ENCODE measurements around the gene WASF1. TPM values are rescaled to one million over a fixed set of nuclear protein-coding genes. Genes with fewer than 3 reads are reported as not detected.

The WASF1 gene
- total RNA-seq, 4 donors from 2014 or later: 1.9 to 7.1 (median 5.9) TPM

DNA sequence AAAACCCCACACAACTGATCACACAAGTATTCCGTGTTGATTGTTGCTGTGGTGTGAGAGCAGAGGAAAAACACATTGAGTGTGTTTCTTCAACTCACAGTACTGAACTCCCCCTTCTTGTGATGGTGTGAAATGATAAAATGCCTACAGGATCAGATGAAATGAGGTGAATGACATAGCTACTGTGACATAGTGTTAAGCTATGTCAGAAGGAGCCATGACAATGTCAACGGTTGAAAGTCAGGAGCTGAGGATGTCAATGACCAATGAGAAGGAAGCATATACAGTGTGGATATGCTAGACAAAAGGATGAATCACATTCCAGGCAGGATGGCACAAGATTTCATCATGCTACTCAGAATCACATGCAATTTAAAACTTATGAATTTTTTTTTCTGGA is 38.8 kb downstream of the WASF1 start:
- Histone ChIP-seq H3K27ac (no peak overlapping the region), H3K9me3 (no peaks in the 10 kb centered on the region), H3K4me3 (no peak overlapping the region), H3K4me1 (no peaks in the 10 kb centered on the region), H3K36me3 (no peaks in the 10 kb centered on the region), H3K27me3 (no peaks in the 10 kb centered on the region)
- 75 to 88% methylated on average over 2 of the region's 2 CpGs for WGBS, 2 donors (ENCODE audit: low coverage in 1 of 2)
- intact Hi-C loops (cut with DNase I; ENCODE audit: low total_unique reads) (no loop called here), in situ Hi-C loops (cut with MboI; ENCODE audit: low pct_ligation_motif_present in 1 of 4, low pct_unique_long_range_greater_than_20kb in 1 of 4, low sequenced_read_pairs in 3 of 4) (no loop called here)
- TF ChIP-seq POLR2A (IDR thresholded peaks at IDR 0.05): no peak
- TF ChIP-seq EP300 (IDR thresholded peaks at IDR 0.05; ENCODE audit: low read depth): no peak
- TF ChIP-seq POLR2AphosphoS5 (IDR thresholded peaks at IDR 0.05): no peak
- TF ChIP-seq, protein P1, sequence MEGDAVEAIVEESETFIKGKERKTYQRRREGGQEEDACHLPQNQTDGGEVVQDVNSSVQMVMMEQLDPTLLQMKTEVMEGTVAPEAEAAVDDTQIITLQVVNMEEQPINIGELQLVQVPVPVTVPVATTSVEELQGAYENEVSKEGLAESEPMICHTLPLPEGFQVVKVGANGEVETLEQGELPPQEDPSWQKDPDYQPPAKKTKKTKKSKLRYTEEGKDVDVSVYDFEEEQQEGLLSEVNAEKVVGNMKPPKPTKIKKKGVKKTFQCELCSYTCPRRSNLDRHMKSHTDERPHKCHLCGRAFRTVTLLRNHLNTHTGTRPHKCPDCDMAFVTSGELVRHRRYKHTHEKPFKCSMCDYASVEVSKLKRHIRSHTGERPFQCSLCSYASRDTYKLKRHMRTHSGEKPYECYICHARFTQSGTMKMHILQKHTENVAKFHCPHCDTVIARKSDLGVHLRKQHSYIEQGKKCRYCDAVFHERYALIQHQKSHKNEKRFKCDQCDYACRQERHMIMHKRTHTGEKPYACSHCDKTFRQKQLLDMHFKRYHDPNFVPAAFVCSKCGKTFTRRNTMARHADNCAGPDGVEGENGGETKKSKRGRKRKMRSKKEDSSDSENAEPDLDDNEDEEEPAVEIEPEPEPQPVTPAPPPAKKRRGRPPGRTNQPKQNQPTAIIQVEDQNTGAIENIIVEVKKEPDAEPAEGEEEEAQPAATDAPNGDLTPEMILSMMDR (IDR thresholded peaks at IDR 0.05): no peak
- no peak for DNase-seq

DNA sequence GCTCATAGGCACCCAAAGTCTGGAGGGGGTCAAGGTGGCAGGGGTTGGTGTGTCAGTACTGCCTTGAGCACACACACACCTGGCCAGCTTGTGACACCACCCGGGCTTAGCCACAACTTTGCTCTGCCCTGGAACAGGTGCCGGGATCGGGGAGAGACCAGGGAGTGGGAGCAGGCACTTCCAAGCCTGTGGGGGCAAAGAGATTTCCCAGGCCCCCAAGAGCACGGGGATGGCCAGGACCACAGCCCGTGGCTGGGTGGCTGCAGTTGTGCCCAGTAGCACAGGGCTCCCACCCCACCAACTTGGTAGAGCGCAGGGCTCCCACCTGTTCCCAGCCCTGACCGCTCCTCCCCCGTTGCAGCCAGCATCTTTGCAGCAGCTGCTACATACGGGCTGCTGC is 40.4 kb downstream of the WASF1 start:
- H3K4me1 ChIP-seq: no peaks in the 10 kb centered on the region
- H3K27ac ChIP-seq: no peak overlapping the region
- DNase-seq: no peak
- no peaks in the 10 kb centered on the region for H3K9me3 ChIP-seq
- intact Hi-C loops (cut with DNase I; ENCODE audit: low total_unique reads): no loop called here
- in situ Hi-C loops (cut with MboI; ENCODE audit: low pct_ligation_motif_present in 1 of 4, low pct_unique_long_range_greater_than_20kb in 1 of 4, low sequenced_read_pairs in 3 of 4): no loop called here
- WGBS, 2 donors (ENCODE audit: low coverage in 1 of 2): 94% methylated on average over 9 of the region's 9 CpGs; no CpG with 5 or more reads in 1 of the 2 donors
- TF ChIP-seq POLR2A (IDR thresholded peaks at IDR 0.05): no peak
- no peak for TF ChIP-seq POLR2AphosphoS5 (IDR thresholded peaks at IDR 0.05)
- TF ChIP-seq, protein P1 (IDR thresholded peaks at IDR 0.05): no peak
- no peak for TF ChIP-seq EP300 (IDR thresholded peaks at IDR 0.05; ENCODE audit: low read depth)
- no peaks in the 10 kb centered on the region for H3K36me3 ChIP-seq
- no peak overlapping the region for H3K4me3 ChIP-seq
- H3K27me3 ChIP-seq: no peaks in the 10 kb centered on the region

DNA sequence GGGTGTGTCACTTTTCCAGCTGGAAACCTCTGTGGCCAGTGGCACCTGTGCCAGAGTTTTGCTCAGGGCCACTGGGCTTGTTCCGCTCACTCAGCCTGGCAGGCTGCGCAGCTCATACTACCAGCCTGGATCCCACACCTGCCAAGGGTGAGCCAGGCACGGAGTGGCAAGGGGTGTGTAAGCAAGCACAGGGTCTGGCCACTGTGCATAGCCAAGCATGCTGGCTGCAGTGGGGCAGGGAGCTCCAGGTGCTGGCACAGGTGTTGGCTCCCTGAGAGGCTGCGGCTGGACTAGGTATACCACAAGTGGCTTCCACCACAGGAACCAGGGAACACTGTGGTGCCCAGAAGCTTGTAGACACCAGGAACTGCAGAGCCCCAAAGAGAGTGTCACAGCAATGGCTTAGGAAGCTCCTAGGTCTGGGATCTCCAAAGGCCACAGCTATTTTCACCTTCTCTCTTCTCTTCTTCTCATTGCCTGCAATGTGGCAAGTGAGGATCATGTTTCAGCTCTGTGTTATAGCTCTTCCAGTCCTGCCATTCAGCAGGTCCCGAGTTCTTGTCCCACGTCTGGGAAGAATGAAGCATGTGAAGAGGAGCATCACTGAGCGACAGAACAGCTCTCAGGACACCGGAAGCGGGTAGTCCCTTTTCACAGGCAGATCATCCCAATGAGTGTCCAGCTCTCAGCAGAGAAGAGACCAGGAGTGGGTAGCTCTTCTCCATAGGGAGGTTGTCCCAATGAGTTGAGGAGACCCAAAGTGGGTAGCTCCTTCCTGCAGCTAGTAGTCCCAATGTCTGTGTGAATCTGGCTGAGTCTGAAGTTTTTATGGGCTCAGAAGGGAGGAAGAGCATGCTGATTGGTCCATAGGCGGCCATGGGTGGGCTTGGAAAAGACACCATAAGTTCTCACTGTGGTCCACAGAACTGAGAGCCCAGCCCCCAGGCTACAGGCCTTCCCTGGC is 41.3 kb downstream of the WASF1 start:
- Histone ChIP-seq H3K27ac (no peak overlapping the region), H3K9me3 (no peaks in the 10 kb centered on the region), H3K4me3 (no peak overlapping the region), H3K36me3 (no peaks in the 10 kb centered on the region), H3K27me3 (no peaks in the 10 kb centered on the region), H3K4me1 (no peaks in the 10 kb centered on the region)
- intact Hi-C loops (cut with DNase I; ENCODE audit: low total_unique reads): no loop called here
- in situ Hi-C loops (cut with MboI; ENCODE audit: low pct_ligation_motif_present in 1 of 4, low pct_unique_long_range_greater_than_20kb in 1 of 4, low sequenced_read_pairs in 3 of 4): no loop called here
- TF ChIP-seq EP300 (IDR thresholded peaks at IDR 0.05; ENCODE audit: low read depth) (no peak), POLR2A (IDR thresholded peaks at IDR 0.05) (no peak), POLR2AphosphoS5 (IDR thresholded peaks at IDR 0.05) (no peak)
- TF ChIP-seq, protein P1 (IDR thresholded peaks at IDR 0.05): no peak
- WGBS, 2 donors (ENCODE audit: low coverage in 1 of 2): 90% methylated on average over 10 of the region's 10 CpGs; no CpG with 5 or more reads in 1 of the 2 donors
- no peak for DNase-seq

DNA sequence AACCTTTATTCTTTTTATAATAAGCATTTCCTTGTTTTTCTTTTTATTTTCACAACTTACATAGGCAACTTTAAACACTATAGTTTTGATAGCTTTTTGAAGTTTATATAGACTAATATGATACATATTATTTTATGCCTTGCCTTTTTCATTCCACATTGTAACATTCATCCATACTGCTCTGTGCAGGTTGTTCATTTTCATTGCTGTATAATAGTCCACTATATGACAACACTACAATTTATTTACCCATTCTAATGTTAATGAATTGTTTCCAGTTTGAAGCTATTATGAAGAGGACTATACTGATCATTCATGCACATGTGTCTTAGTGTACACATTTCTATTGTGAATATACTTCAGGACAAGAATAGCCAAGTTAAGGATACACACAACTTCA is 49.1 kb downstream of the WASF1 start:
- Histone ChIP-seq H3K9me3 (no peaks in the 10 kb centered on the region), H3K4me3 (no peak overlapping the region), H3K36me3 (no peaks in the 10 kb centered on the region), H3K4me1 (no peaks in the 10 kb centered on the region), H3K27me3 (no peaks in the 10 kb centered on the region), H3K27ac (no peak overlapping the region)
- no peak for DNase-seq
- in situ Hi-C loops (cut with MboI; ENCODE audit: low pct_ligation_motif_present in 1 of 4, low pct_unique_long_range_greater_than_20kb in 1 of 4, low sequenced_read_pairs in 3 of 4): no loop called here
- intact Hi-C loops (cut with DNase I; ENCODE audit: low total_unique reads): no loop called here
- TF ChIP-seq, protein P1 (IDR thresholded peaks at IDR 0.05): no peak
- TF ChIP-seq POLR2A (IDR thresholded peaks at IDR 0.05) (no peak), EP300 (IDR thresholded peaks at IDR 0.05; ENCODE audit: low read depth) (no peak)
